ENCODE measurements around the gene LAMTOR3.

- TF ChIP-seq CTCF (conservative IDR thresholded peaks at IDR 0.05; ENCODE audit: low read length) (no peak), EZH2phosphoT487 (IDR thresholded peaks at IDR 0.05; ENCODE audit: borderline replicate concordance) (no peak)
Measured at GRCh38 chr4:99832321-99832720, 61.9 kb downstream of the LAMTOR3 start.
